ENCODE results near the gene HACL1.

GRCh38 chr3:15634671-15635070 is 33.3 kb upstream of the HACL1 start:
- TF ChIP-seq, protein P1, sequence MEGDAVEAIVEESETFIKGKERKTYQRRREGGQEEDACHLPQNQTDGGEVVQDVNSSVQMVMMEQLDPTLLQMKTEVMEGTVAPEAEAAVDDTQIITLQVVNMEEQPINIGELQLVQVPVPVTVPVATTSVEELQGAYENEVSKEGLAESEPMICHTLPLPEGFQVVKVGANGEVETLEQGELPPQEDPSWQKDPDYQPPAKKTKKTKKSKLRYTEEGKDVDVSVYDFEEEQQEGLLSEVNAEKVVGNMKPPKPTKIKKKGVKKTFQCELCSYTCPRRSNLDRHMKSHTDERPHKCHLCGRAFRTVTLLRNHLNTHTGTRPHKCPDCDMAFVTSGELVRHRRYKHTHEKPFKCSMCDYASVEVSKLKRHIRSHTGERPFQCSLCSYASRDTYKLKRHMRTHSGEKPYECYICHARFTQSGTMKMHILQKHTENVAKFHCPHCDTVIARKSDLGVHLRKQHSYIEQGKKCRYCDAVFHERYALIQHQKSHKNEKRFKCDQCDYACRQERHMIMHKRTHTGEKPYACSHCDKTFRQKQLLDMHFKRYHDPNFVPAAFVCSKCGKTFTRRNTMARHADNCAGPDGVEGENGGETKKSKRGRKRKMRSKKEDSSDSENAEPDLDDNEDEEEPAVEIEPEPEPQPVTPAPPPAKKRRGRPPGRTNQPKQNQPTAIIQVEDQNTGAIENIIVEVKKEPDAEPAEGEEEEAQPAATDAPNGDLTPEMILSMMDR (conservative IDR thresholded peaks at IDR 0.05; ENCODE audit: low read depth, low read length) = no peak
- TF ChIP-seq EZH2 (IDR thresholded peaks at IDR 0.05; ENCODE audit: borderline replicate concordance, low read depth, low read length, poor library complexity, severe bottlenecking) = no peak
